ENCODE results near the gene PGLYRP3.

DNA sequence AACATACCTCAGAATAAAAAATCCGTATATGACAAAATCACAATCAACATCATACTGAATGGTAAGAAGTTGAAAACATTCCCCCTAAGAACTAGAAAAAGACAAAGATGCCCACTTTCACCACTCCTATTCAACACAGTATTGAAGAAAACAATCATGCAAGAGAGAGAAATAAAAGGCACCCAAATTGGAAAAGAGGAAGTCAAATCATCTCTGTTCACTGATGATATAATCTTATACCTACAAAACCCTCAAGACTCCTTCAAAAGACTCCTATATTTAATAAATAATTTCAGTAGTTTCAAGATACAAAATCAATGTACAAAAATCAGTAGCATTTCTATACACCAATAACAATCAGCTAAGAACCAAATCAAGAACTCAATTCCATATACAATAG, 21.1 kb upstream of the PGLYRP3 start:
- TF ChIP-seq, protein P1, sequence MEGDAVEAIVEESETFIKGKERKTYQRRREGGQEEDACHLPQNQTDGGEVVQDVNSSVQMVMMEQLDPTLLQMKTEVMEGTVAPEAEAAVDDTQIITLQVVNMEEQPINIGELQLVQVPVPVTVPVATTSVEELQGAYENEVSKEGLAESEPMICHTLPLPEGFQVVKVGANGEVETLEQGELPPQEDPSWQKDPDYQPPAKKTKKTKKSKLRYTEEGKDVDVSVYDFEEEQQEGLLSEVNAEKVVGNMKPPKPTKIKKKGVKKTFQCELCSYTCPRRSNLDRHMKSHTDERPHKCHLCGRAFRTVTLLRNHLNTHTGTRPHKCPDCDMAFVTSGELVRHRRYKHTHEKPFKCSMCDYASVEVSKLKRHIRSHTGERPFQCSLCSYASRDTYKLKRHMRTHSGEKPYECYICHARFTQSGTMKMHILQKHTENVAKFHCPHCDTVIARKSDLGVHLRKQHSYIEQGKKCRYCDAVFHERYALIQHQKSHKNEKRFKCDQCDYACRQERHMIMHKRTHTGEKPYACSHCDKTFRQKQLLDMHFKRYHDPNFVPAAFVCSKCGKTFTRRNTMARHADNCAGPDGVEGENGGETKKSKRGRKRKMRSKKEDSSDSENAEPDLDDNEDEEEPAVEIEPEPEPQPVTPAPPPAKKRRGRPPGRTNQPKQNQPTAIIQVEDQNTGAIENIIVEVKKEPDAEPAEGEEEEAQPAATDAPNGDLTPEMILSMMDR (IDR thresholded peaks at IDR 0.05; ENCODE audit: low read depth, low read length) = no peak
- TF ChIP-seq, protein P2, sequence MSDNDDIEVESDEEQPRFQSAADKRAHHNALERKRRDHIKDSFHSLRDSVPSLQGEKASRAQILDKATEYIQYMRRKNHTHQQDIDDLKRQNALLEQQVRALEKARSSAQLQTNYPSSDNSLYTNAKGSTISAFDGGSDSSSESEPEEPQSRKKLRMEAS (IDR thresholded peaks at IDR 0.05; ENCODE audit: low read depth, low read length) = no peak
- no peak for TF ChIP-seq POLR2A (IDR thresholded peaks at IDR 0.05; ENCODE audit: extremely low read depth, insufficient read length)
